Measurements from ENCODE around the gene LRCH4. TPM values are rescaled to one million over a fixed set of nuclear protein-coding genes. Genes with fewer than 3 reads are reported as not detected.
"Not testable (repeated sequence)": the region's sequence is repeated elsewhere in the genome, so short reads cannot be mapped to it uniquely, and the experiment has no call there.

Gene LRCH4
- total and polyA plus RNA-seq, 2 donors from 2014 or later, result 23.2 to 62.9 TPM

- intact Hi-C loops (cut with DNase I), result no loop called here
- DNase-seq, result peak in 2 of 5 donors; percentile 28 to 72
- no peaks in the 10 kb centered on the region for H3K36me3 ChIP-seq (ENCODE audit: control insufficient read depth in 2 of 3, insufficient read depth in 3 of 3, low read length in 3 of 3)
- TF ChIP-seq CTCF (IDR thresholded peaks at IDR 0.05; ENCODE audit: borderline replicate concordance, extremely low read depth, insufficient read depth), result no peak
- H3K4me1 ChIP-seq (ENCODE audit: control insufficient read depth in 2 of 3, insufficient read depth in 2 of 3, low read depth in 1 of 3, low read length in 3 of 3), result peaks cover 0 to 7% (median 3%) of the 10 kb centered on the region in 3 donors
- peak overlapping the region; percentile 76 to 77 for H3K27ac ChIP-seq (ENCODE audit: low read depth in 2 of 2, low read length in 2 of 2)
- peak overlapping the region; percentile 41 to 73 (median 65) for H3K4me3 ChIP-seq (ENCODE audit: low read length in 3 of 3)
- peak overlapping the region in 2 of 3 donors; percentile 24 to 53 for H3K9ac ChIP-seq (ENCODE audit: low read length in 3 of 3)
- H3K27me3 ChIP-seq (ENCODE audit: control insufficient read depth, insufficient read depth, low read length), result no peaks in the 10 kb centered on the region
- FAIRE-seq, result no peak
- H3K9me3 ChIP-seq (ENCODE audit: control insufficient read depth in 2 of 3, insufficient read depth in 1 of 3, low read length in 3 of 3), result no peaks in the 10 kb centered on the region
Measured at GRCh38 chr7:100539436-100540006, 46.4 kb downstream of the LRCH4 start.

GRCh38 chr7:100538654-100539435, 47.1 kb downstream of the LRCH4 start, which contains the start of gene AGFG2:
TSS of gene AGFG2 (plus strand) at chr7:100539203. CDS start at chr7:100539347, 144 bp downstream.
- Histone ChIP-seq H3K27me3 (ENCODE audit: control insufficient read depth, insufficient read depth, low read length) (no peaks in the 10 kb centered on the region), H3K4me3 (ENCODE audit: low read length in 3 of 3) (peak within 1 kb of the TSS; percentile 48 to 73 (median 65)), H3K36me3 (ENCODE audit: control insufficient read depth in 2 of 3, insufficient read depth in 3 of 3, low read length in 3 of 3) (no peaks in the 10 kb centered on the region), H3K27ac (ENCODE audit: low read depth in 2 of 2, low read length in 2 of 2) (peak within 1 kb of the TSS; percentile 76 to 77), H3K9me3 (ENCODE audit: control insufficient read depth in 2 of 3, insufficient read depth in 1 of 3, low read length in 3 of 3) (no peaks in the 10 kb centered on the region), H3K4me1 (ENCODE audit: control insufficient read depth in 2 of 3, insufficient read depth in 2 of 3, low read depth in 1 of 3, low read length in 3 of 3) (peaks cover 0 to 3% (median 2%) of the 10 kb centered on the region in 3 donors), H3K9ac (ENCODE audit: low read length in 3 of 3) (peak within 1 kb of the TSS; percentile 24 to 53 (median 48))
- DNase-seq (peak; percentile 100), FAIRE-seq (peak; percentile 97)
- no peak for TF ChIP-seq CTCF (IDR thresholded peaks at IDR 0.05; ENCODE audit: borderline replicate concordance, extremely low read depth, insufficient read depth)
- intact Hi-C loops (cut with DNase I), result no loop called here

- peak overlapping the region in 1 of 2 donors; percentile 51 for H3K27ac ChIP-seq (ENCODE audit: low read depth in 2 of 2, low read length in 2 of 2)
- no peak for TF ChIP-seq CTCF (IDR thresholded peaks at IDR 0.05; ENCODE audit: borderline replicate concordance, extremely low read depth, insufficient read depth)
- no peaks in the 10 kb centered on the region for H3K27me3 ChIP-seq (ENCODE audit: control insufficient read depth, insufficient read depth, low read length)
- H3K9me3 ChIP-seq (ENCODE audit: control insufficient read depth in 2 of 3, insufficient read depth in 1 of 3, low read length in 3 of 3), result no peaks in the 10 kb centered on the region
- no peak for FAIRE-seq
- intact Hi-C loops (cut with DNase I), result no loop called here
- peak overlapping the region in 2 of 3 donors; percentile 26 to 48 for H3K9ac ChIP-seq (ENCODE audit: low read length in 3 of 3)
- H3K4me1 ChIP-seq (ENCODE audit: control insufficient read depth in 2 of 3, insufficient read depth in 2 of 3, low read depth in 1 of 3, low read length in 3 of 3), result peaks cover 0 to 2% (median 0%) of the 10 kb centered on the region in 3 donors
- H3K4me3 ChIP-seq (ENCODE audit: low read length in 3 of 3), result peak overlapping the region in 2 of 3 donors; percentile 48 to 56
- DNase-seq, result no peak
- H3K36me3 ChIP-seq (ENCODE audit: control insufficient read depth in 2 of 3, insufficient read depth in 3 of 3, low read length in 3 of 3), result no peaks in the 10 kb centered on the region
Measured at GRCh38 chr7:100538348-100538653, 47.6 kb downstream of the LRCH4 start.

- H3K9ac ChIP-seq (ENCODE audit: low read length in 3 of 3); FAIRE-seq; H3K36me3 ChIP-seq (ENCODE audit: control insufficient read depth in 2 of 3, insufficient read depth in 3 of 3, low read length in 3 of 3); H3K4me3 ChIP-seq (ENCODE audit: low read length in 3 of 3); H3K9me3 ChIP-seq (ENCODE audit: control insufficient read depth in 2 of 3, insufficient read depth in 1 of 3, low read length in 3 of 3); intact Hi-C loops (cut with DNase I); H3K4me1 ChIP-seq (ENCODE audit: control insufficient read depth in 2 of 3, insufficient read depth in 2 of 3, low read depth in 1 of 3, low read length in 3 of 3); H3K27ac ChIP-seq (ENCODE audit: low read depth in 2 of 2, low read length in 2 of 2); H3K27me3 ChIP-seq (ENCODE audit: control insufficient read depth, insufficient read depth, low read length); DNase-seq: not testable (repeated sequence)
Measured at GRCh38 chr7:100536695-100537094, 49.2 kb downstream of the LRCH4 start.

- H3K9me3 ChIP-seq (ENCODE audit: control insufficient read depth in 2 of 3, insufficient read depth in 1 of 3, low read length in 3 of 3); H3K27me3 ChIP-seq (ENCODE audit: control insufficient read depth, insufficient read depth, low read length); intact Hi-C loops (cut with DNase I); H3K4me1 ChIP-seq (ENCODE audit: control insufficient read depth in 2 of 3, insufficient read depth in 2 of 3, low read depth in 1 of 3, low read length in 3 of 3); FAIRE-seq; H3K9ac ChIP-seq (ENCODE audit: low read length in 3 of 3); H3K4me3 ChIP-seq (ENCODE audit: low read length in 3 of 3); H3K36me3 ChIP-seq (ENCODE audit: control insufficient read depth in 2 of 3, insufficient read depth in 3 of 3, low read length in 3 of 3); DNase-seq; H3K27ac ChIP-seq (ENCODE audit: low read depth in 2 of 2, low read length in 2 of 2): not testable (repeated sequence)
Measured at GRCh38 chr7:100535982-100536381, 49.9 kb downstream of the LRCH4 start.

All from kidney (tissue), 14 donors.